Glutamatergic neuron (in vitro differentiated cells): ENCODE results near the gene GUCA2A. TPM values are rescaled to one million over a fixed set of nuclear protein-coding genes. Genes with fewer than 3 reads are reported as not detected.

Source experiments
- DNase-seq: peaks from one replicate; pipeline ENCODE4 v3.0.0; 2022
- H3K27ac Mint-ChIP-seq: one replicate; pipeline ENCODE4 v1.8.0; 2020; ENCODE audit warnings: mild to moderate bottlenecking, mixed read lengths, inconsistent platforms; ENCODE audit not compliant: unreplicated experiment
- H3K27me3 Mint-ChIP-seq: one replicate; pipeline ENCODE4 v1.8.0; 2020; ENCODE audit warnings: mild to moderate bottlenecking, moderate library complexity, mixed read lengths, inconsistent platforms; ENCODE audit not compliant: unreplicated experiment
- H3K36me3 Mint-ChIP-seq: one replicate; pipeline ENCODE4 v1.8.0; 2020; ENCODE audit warnings: mild to moderate bottlenecking, mixed read lengths, inconsistent platforms; ENCODE audit not compliant: unreplicated experiment
- H3K4me1 Mint-ChIP-seq: one replicate; pipeline ENCODE4 v1.8.0; 2020; ENCODE audit warnings: mild to moderate bottlenecking, low read depth, mixed read lengths, inconsistent platforms; ENCODE audit not compliant: unreplicated experiment
- H3K4me3 Mint-ChIP-seq: one replicate; pipeline ENCODE4 v1.8.0; 2020; ENCODE audit warnings: mild to moderate bottlenecking, mixed read lengths, inconsistent platforms; ENCODE audit not compliant: unreplicated experiment
- H3K9me3 Mint-ChIP-seq: one replicate; pipeline ENCODE4 v1.8.0; 2020; ENCODE audit warnings: mild to moderate bottlenecking, moderate library complexity, mixed read lengths, inconsistent platforms; ENCODE audit not compliant: unreplicated experiment
- total RNA-seq: library from RNA; stranded (reverse); fragmentation: NEBNext Ultra II Directional; extraction: Animal tissue kit (Norgen Biotek cat#: 25700); gene quantifications from one replicate; pipeline ENCODE4 v1.2.1, GENCODE V29; 2021; ENCODE audit not compliant: unreplicated experiment
- TF ChIP-seq, protein P1 (sequence below): fragments of 200-600 bp; sonication (generic); IDR thresholded peaks from one replicate; pipeline ENCODE4 v1.5.0; 2021; ENCODE audit not compliant: partially characterized antibody, unreplicated experiment

Gene GUCA2A
- total RNA-seq, 1 donor from 2014 or later: not detected

DNA sequence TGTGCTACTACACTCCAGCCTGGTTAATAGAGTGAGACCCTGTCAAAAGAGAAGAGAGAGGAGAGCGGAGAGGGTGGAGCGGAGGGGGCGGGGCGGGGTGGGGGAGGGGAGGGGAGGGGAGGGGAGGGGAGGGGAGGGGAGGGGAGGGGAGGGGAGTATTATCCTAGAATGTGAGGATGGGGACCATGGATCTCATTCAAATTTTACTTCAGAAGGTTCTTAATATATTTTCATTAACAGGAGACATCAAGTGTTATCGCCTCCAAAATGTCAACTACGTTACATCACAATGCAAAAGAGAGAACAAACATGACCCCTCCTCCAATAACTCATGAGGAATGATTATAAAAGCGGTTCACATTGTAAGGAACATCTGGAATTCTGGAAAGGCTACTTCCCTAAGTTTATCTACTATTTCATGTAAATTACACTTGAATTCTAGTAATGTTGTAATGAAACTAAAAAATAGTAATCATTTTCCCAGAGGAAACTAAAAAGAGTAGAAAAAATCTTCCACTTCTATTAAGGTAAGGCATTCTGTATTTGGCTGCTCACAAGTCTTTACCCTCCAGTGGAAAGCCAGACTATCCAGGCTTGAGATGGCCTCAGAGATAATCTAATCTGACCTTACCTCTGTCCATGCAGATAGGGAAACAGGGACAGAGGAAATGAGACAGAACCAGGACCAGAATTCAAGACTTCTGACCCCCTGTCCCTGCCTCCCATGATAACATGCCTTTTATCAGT lies 18.8 kb upstream of the GUCA2A start:
- TF ChIP-seq, protein P1, sequence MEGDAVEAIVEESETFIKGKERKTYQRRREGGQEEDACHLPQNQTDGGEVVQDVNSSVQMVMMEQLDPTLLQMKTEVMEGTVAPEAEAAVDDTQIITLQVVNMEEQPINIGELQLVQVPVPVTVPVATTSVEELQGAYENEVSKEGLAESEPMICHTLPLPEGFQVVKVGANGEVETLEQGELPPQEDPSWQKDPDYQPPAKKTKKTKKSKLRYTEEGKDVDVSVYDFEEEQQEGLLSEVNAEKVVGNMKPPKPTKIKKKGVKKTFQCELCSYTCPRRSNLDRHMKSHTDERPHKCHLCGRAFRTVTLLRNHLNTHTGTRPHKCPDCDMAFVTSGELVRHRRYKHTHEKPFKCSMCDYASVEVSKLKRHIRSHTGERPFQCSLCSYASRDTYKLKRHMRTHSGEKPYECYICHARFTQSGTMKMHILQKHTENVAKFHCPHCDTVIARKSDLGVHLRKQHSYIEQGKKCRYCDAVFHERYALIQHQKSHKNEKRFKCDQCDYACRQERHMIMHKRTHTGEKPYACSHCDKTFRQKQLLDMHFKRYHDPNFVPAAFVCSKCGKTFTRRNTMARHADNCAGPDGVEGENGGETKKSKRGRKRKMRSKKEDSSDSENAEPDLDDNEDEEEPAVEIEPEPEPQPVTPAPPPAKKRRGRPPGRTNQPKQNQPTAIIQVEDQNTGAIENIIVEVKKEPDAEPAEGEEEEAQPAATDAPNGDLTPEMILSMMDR: no peak
- Mint-ChIP-seq H3K4me3 (no peak overlapping the region), H3K27ac (no peak overlapping the region), H3K9me3 (no peaks in the 10 kb centered on the region), H3K27me3 (peaks cover 2% of the 10 kb centered on the region), H3K4me1 (no peaks in the 10 kb centered on the region), H3K36me3 (no peaks in the 10 kb centered on the region)
- DNase-seq: no peak

DNA sequence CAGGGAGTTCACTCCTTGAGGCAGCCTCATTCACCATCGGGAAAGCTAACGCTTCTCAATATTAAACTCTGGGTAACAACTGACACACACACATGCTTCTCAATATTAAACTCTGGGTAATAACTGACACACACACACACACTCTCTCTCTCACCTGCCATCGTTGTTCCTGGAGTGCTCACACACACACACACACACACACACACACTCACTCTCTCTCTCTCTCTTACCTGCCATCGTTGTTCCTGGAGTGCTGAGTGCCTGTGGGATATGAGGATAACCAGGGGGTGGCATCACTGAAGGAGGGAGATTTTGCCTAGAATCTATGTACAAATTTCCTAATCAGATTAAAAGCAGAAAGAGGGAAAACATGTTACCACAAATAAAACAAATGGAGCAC lies 17.1 kb upstream of the GUCA2A start:
- Mint-ChIP-seq H3K4me3 (no peak overlapping the region), H3K4me1 (no peaks in the 10 kb centered on the region), H3K9me3 (no peaks in the 10 kb centered on the region), H3K27me3 (peaks cover 2% of the 10 kb centered on the region), H3K27ac (no peak overlapping the region), H3K36me3 (no peaks in the 10 kb centered on the region)
- TF ChIP-seq, protein P1: no peak
- no peak for DNase-seq

DNA sequence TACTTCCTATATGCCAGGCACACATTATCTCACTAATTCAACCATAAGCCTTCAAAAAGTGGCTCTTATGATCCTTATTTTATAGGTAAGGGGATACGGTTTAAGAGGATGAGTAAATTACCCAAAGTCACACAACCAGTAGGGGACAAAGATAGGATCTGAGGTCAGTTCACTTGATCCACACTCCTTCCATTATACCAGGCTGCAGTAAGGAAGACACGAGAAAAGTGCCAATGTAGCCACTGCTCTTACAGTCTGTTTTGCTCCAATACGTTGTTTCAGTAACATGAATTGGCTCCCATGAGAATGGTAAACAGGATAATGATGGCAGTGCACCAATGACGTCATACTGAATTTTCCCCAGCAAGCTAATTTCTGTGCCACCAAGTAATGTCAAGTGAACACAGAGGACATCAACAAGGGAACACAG lies 15.4 kb upstream of the GUCA2A start:
- Mint-ChIP-seq H3K27ac (peak overlapping the region; percentile 15), H3K4me1 (no peaks in the 10 kb centered on the region), H3K27me3 (peaks cover 2% of the 10 kb centered on the region), H3K36me3 (no peaks in the 10 kb centered on the region), H3K4me3 (no peak overlapping the region), H3K9me3 (no peaks in the 10 kb centered on the region)
- TF ChIP-seq, protein P1: no peak
- no peak for DNase-seq

DNA sequence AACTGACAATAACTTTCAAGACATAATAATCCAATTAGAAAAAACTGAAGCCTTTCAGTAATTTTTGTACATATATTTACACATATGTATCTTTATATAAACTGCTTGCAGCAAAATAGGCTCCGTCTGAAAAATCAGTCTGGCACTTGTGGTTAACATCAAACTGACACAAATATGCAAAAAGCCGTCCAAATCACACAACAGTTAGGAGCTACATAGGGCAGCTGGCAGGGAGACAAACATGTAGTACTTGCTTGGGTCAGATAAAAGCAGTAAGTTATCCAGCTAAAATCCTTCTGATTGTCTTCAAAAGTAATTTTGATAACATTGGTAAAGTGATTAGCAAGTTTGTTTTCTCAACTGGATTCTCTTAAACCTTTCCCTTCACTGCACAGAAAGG lies 14.7 kb upstream of the GUCA2A start:
- H3K9me3 Mint-ChIP-seq: no peaks in the 10 kb centered on the region
- no peak for DNase-seq
- TF ChIP-seq, protein P1: no peak
- no peak overlapping the region for H3K27ac Mint-ChIP-seq
- no peak overlapping the region for H3K4me3 Mint-ChIP-seq
- no peaks in the 10 kb centered on the region for H3K36me3 Mint-ChIP-seq
- peaks cover 2% of the 10 kb centered on the region for H3K27me3 Mint-ChIP-seq
- no peaks in the 10 kb centered on the region for H3K4me1 Mint-ChIP-seq

DNA sequence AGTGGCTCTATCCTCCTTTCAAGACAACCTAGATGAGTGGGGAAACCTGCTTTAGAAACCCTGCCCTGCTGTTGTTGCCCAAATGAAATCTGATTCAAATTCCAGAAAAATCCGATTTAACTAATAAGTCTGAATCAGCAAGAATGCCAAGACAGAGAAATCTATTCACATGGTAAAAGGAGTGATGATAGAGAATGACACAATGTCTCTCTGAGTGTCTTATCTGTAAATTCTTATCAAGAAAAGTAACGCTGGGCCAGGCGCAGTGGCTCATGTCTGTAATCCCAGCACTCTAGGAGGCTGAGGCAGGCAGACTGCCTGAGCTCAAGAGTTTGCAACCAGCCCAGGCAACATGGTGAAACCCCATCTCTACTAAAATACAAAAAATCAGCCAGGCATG lies 13.7 kb upstream of the GUCA2A start:
- no peak for DNase-seq
- Mint-ChIP-seq H3K4me3 (no peak overlapping the region), H3K4me1 (no peaks in the 10 kb centered on the region), H3K36me3 (no peaks in the 10 kb centered on the region), H3K27ac (no peak overlapping the region), H3K9me3 (no peaks in the 10 kb centered on the region), H3K27me3 (peaks cover 2% of the 10 kb centered on the region)
- TF ChIP-seq, protein P1: no peak
